SK-N-SH (cell line): Measurements from ENCODE around the gene DNAJC9. TPM values are rescaled to one million over a fixed set of nuclear protein-coding genes. Genes with fewer than 3 reads are reported as not detected.
"Not testable (repeated sequence)": the region's sequence is repeated elsewhere in the genome, so short reads cannot be mapped to it uniquely, and the experiment has no call there.

ENCODE experiments used
- CTCF ChIA-PET: fragments of 300-600, 350-600 bp; formaldehyde crosslinking; extraction: SDS; loops from one replicate; lab custom pipeline; 2021; lab: Yijun Ruan, JAX
- POLR2A ChIA-PET: fragments of 350-600 bp; sonication (Branson Sonifier 250); formaldehyde crosslinking; extraction: SDS; loops from one replicate; lab custom pipeline; 2020; ENCODE audit warnings: antibody characterized with exemption, inconsistent platforms; lab: Yijun Ruan, JAX
- DNase-seq: peaks from one replicate; pipeline ENCODE4 v3.0.0; 2012
- H2AFZ ChIP-seq: fragments of 200-600 bp; sonication (generic); 2 replicates; pipeline ENCODE4 v1.8.1; 2016; ENCODE audit warnings: antibody characterized with exemption, mild to moderate bottlenecking, low read depth
- H3F3A ChIP-seq: fragments of 200-600 bp; sonication (generic); replicated peaks from 2 replicates; pipeline ENCODE3; 2016; ENCODE audit warnings: antibody characterized with exemption, mild to moderate bottlenecking; ENCODE audit not compliant: insufficient read depth
- H3K27ac ChIP-seq, 2 experiments: fragments of 200-500 bp in 1 of 2; fragments of 200-600 bp in 1 of 2; sonication (Bioruptor generic) in 1 of 2; sonication (generic), shearing (Covaris generic) in 1 of 2; 2 replicates each; pipeline versions ENCODE4 v1.5.1 to v1.6.1; 2014 to 2016; ENCODE audit warnings: low read depth in 2 of 2, inconsistent platforms in 1 of 2, low read length in 1 of 2, mild to moderate bottlenecking in 1 of 2, mixed read lengths in 1 of 2
- H3K27me3 ChIP-seq: fragments of 200-600 bp; sonication (generic), shearing (Covaris generic); 2 replicates; pipeline ENCODE4 v1.6.1; 2016; ENCODE audit warnings: mixed run types; ENCODE audit not compliant: insufficient read depth
- H3K36me3 ChIP-seq, 2 experiments: fragments of 200-500 bp in 1 of 2; fragments of 200-600 bp in 1 of 2; sonication (Bioruptor generic) in 1 of 2; sonication (generic) in 1 of 2; replicated peaks in 1 of 2; 2 replicates each; pipeline versions ENCODE3 to v1.5.1; 2014 to 2016; ENCODE audit warnings: low read length in 1 of 2, mild to moderate bottlenecking in 1 of 2; ENCODE audit not compliant: insufficient read depth in 2 of 2, control insufficient read depth in 1 of 2
- H3K4me1 ChIP-seq, 2 experiments: fragments of 200-500 bp in 1 of 2; fragments of 200-600 bp in 1 of 2; sonication (Bioruptor generic) in 1 of 2; sonication (generic), shearing (Covaris generic) in 1 of 2; 2 replicates each; pipeline versions ENCODE4 v1.5.1 to v1.6.1; 2014 to 2016; ENCODE audit warnings: low read depth in 1 of 2, low read length in 1 of 2, mixed run types in 1 of 2; ENCODE audit not compliant: insufficient read depth in 2 of 2, control insufficient read depth in 1 of 2
- H3K4me2 ChIP-seq: fragments of 200-600 bp; sonication (generic), shearing (Covaris generic); 2 replicates; pipeline ENCODE4 v1.6.1; 2017; ENCODE audit warnings: mixed run types
- H3K4me3 ChIP-seq, 2 experiments: fragments of 200-500 bp in 1 of 2; fragments of 200-600 bp in 1 of 2; sonication (Bioruptor generic) in 1 of 2; sonication (generic), shearing (Covaris generic) in 1 of 2; 2 replicates each; pipeline versions ENCODE4 v1.5.1 to v1.8.1; 2014 to 2016; ENCODE audit warnings: low read depth in 2 of 2, inconsistent platforms in 1 of 2, low read length in 1 of 2, mild to moderate bottlenecking in 1 of 2, mixed read lengths in 1 of 2, moderate library complexity in 1 of 2
- H3K79me2 ChIP-seq: fragments of 200-600 bp; sonication (generic); 2 replicates; pipeline ENCODE4 v1.8.1; 2017; ENCODE audit warnings: mild to moderate bottlenecking; ENCODE audit not compliant: insufficient read depth
- H3K9ac ChIP-seq: fragments of 200-600 bp; sonication (generic); 2 replicates; pipeline ENCODE4 v1.6.1; 2017; ENCODE audit warnings: mixed run types
- H3K9me2 ChIP-seq: fragments of 200-600 bp; sonication (generic); 2 replicates; pipeline ENCODE4 v1.6.1; 2017; ENCODE audit warnings: mixed run types
- H3K9me3 ChIP-seq: fragments of 200-600 bp; sonication (generic); 2 replicates; pipeline ENCODE4 v1.6.1; 2017; ENCODE audit warnings: mixed run types, mild to moderate bottlenecking, moderate library complexity
- H4K20me1 ChIP-seq: fragments of 200-600 bp; sonication (generic); 2 replicates; pipeline ENCODE4 v1.6.1; 2017; ENCODE audit warnings: mild to moderate bottlenecking, mixed run types; ENCODE audit not compliant: insufficient read depth
- FOSL2 ChIP-seq: IDR thresholded peaks from 2 replicates; pipeline ENCODE4 v1.4.0; 2012; ENCODE audit warnings: low read depth, mild to moderate bottlenecking, moderate library complexity, borderline replicate concordance
- FOXJ3 ChIP-seq: sonication (generic); formaldehyde crosslinking; IDR thresholded peaks from 2 replicates; pipeline ENCODE4 v1.5.1; 2020; ENCODE audit warnings: mild to moderate bottlenecking, missing genetic modification reagents
- IRF3 ChIP-seq: fragments of 150-350 bp; IDR thresholded peaks from 2 replicates; pipeline ENCODE4 v1.6.1; 2016; ENCODE audit warnings: mild to moderate bottlenecking, low read depth, low read length
- JUND ChIP-seq: IDR thresholded peaks from 2 replicates; pipeline ENCODE4 v1.4.0; 2012
- MEF2A ChIP-seq: IDR thresholded peaks from 2 replicates; pipeline ENCODE4 v1.4.0; 2012; ENCODE audit warnings: low read depth, borderline replicate concordance
- MXI1 ChIP-seq: IDR thresholded peaks from 2 replicates; pipeline ENCODE4 v1.6.1; 2012; ENCODE audit warnings: mild to moderate bottlenecking, low read depth, low read length, improper control_type of control experiment
- NFIC ChIP-seq: IDR thresholded peaks from 2 replicates; pipeline ENCODE4 v1.4.0; 2012; ENCODE audit warnings: borderline replicate concordance
- NRF1 ChIP-seq: IDR thresholded peaks from 2 replicates; pipeline ENCODE4 v1.6.1; 2012; ENCODE audit warnings: low read depth, mild to moderate bottlenecking, low read length
- RAD21 ChIP-seq: IDR thresholded peaks from 2 replicates; pipeline ENCODE4 v1.6.1; 2012; ENCODE audit warnings: mild to moderate bottlenecking, low read length
- RCOR1 ChIP-seq: fragments of 150-350 bp; IDR thresholded peaks from 2 replicates; pipeline ENCODE4 v1.6.1; 2017; ENCODE audit warnings: antibody characterized with exemption, low read length
- USF1 ChIP-seq: IDR thresholded peaks from 2 replicates; pipeline ENCODE4 v1.4.0; 2012; ENCODE audit warnings: low read depth, borderline replicate concordance
- WGBS: methylation state at CpG from one replicate; pipeline ENCODE4 v1.1.6; 2017; ENCODE audit warnings: low lambda C conversion rate; 5-methylcytosine and 5-hydroxymethylcytosine counted together
- polyA plus RNA-seq, 3 experiments: library from polyadenylated mRNA; depleted of rRNA; stranded (reverse); fragments of >200 nt; gene quantifications; 2 replicates each; pipeline ENCODE4 v1.2.3, GENCODE V29; 2012
- TF ChIP-seq, protein P1 (sequence below): fragments of 200-600 bp; sonication (generic); IDR thresholded peaks from 2 replicates; pipeline ENCODE4 v1.6.1; 2017; ENCODE audit warnings: antibody characterized with exemption, mild to moderate bottlenecking, moderate library complexity
- TF ChIP-seq, protein P2 (sequence below): IDR thresholded peaks from 2 replicates; pipeline ENCODE4; 2012

DNAJC9 gene
- polyA plus RNA-seq, 1 of the 3 experiments (the other 2 are of a cell fraction), result 23.9 TPM

GRCh38 chr10:73258612-73259011, 11.6 kb upstream of the DNAJC9 start:
- H3K9me3 ChIP-seq, H3K4me3 ChIP-seq, H3F3A ChIP-seq, DNase-seq, H3K27me3 ChIP-seq, H3K9ac ChIP-seq, H3K4me1 ChIP-seq, H4K20me1 ChIP-seq, H3K9me2 ChIP-seq, H3K27ac ChIP-seq, H3K36me3 ChIP-seq, H2AFZ ChIP-seq, H3K4me2 ChIP-seq, POLR2A ChIA-PET: not testable (repeated sequence)
- H3K79me2 ChIP-seq, result peaks cover 13% of the 10 kb centered on the region
- CTCF ChIA-PET, result interaction anchor here (1.3 kb wide), 1 partner anchor 385 kb away, joined by 3 read pairs; no protein-coding TSS in a partner anchor
- 89% methylated on average over 10 of the region's 10 CpGs for WGBS

GRCh38 chr10:73253225-73253555, 6.1 kb upstream of the DNAJC9 start:
- Histone ChIP-seq H3K79me2 (peaks cover 64% of the 10 kb centered on the region), H3K4me2 (peak overlapping the region; percentile 99), H3K27ac (peak overlapping the region; percentile 90 to 93), H3K9me2 (no peaks in the 10 kb centered on the region), H4K20me1 (no peaks in the 10 kb centered on the region), H3K9me3 (no peaks in the 10 kb centered on the region)
- no peak for DNase-seq
- CTCF ChIA-PET, result interaction anchor here (0.9 to 2.8 kb wide), 3 partner anchors 11 to 382 kb away, joined by 3 to 17 read pairs (median 4); no protein-coding TSS in a partner anchor
- no peak for TF ChIP-seq USF1
- TF ChIP-seq, all 33 proteins: peak for 0
- Histone ChIP-seq H3K4me3 (peak overlapping the region; percentile 87 to 94), H3K9ac (peak overlapping the region; percentile 99), H3K27me3 (no peaks in the 10 kb centered on the region), H3F3A (peaks cover 16% of the 10 kb centered on the region), H3K4me1 (peaks cover 9 to 18% of the 10 kb centered on the region in 2 experiments; a peak in 3 of 4 replicates), H2AFZ (peak overlapping the region; percentile 91), H3K36me3 (peaks cover 15 to 23% of the 10 kb centered on the region in 2 experiments)
- POLR2A ChIA-PET, result interaction anchor here (1.5 kb wide), 1 partner anchor 8 kb away, joined by 3 read pairs; no protein-coding TSS in a partner anchor
- 4% methylated on average over 4 of the region's 4 CpGs for WGBS

- peaks cover 70% of the 10 kb centered on the region for H3K79me2 ChIP-seq
- TF ChIP-seq NRF1 (no peak), MXI1 (peak; percentile 94; the same call in 1 of the 2 replicates), NFIC (no peak), RAD21 (no peak), IRF3 (no peak), JUND (peak; percentile 40), FOXJ3 (CRISPR knock-in tag) (no peak), USF1 (peak; percentile 28; the same call in 1 of the 2 replicates), FOSL2 (peak; percentile 62; the same call in 1 of the 2 replicates), RCOR1 (peak; percentile 46; the same call in 1 of the 2 replicates), MEF2A (no peak)
- TF ChIP-seq, protein P1, sequence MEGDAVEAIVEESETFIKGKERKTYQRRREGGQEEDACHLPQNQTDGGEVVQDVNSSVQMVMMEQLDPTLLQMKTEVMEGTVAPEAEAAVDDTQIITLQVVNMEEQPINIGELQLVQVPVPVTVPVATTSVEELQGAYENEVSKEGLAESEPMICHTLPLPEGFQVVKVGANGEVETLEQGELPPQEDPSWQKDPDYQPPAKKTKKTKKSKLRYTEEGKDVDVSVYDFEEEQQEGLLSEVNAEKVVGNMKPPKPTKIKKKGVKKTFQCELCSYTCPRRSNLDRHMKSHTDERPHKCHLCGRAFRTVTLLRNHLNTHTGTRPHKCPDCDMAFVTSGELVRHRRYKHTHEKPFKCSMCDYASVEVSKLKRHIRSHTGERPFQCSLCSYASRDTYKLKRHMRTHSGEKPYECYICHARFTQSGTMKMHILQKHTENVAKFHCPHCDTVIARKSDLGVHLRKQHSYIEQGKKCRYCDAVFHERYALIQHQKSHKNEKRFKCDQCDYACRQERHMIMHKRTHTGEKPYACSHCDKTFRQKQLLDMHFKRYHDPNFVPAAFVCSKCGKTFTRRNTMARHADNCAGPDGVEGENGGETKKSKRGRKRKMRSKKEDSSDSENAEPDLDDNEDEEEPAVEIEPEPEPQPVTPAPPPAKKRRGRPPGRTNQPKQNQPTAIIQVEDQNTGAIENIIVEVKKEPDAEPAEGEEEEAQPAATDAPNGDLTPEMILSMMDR, result no peak
- TF ChIP-seq, protein P2, sequence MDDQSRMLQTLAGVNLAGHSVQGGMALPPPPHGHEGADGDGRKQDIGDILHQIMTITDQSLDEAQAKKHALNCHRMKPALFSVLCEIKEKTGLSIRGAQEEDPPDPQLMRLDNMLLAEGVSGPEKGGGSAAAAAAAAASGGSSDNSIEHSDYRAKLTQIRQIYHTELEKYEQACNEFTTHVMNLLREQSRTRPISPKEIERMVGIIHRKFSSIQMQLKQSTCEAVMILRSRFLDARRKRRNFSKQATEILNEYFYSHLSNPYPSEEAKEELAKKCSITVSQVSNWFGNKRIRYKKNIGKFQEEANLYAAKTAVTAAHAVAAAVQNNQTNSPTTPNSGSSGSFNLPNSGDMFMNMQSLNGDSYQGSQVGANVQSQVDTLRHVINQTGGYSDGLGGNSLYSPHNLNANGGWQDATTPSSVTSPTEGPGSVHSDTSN, result 0 out of 2 replicates have a peak, but pooled peaks have one; percentile 11
Observed at GRCh38 chr10:73252445-73253224, 5.6 kb upstream of the DNAJC9 start, which contains the start of gene MRPS16. TSS of gene MRPS16 (minus strand) at chr10:73252644. CDS start at chr10:73252482, 162 bp downstream.

More at GRCh38 chr10:73252445-73253224, 5.6 kb upstream of the DNAJC9 start, which contains the start of gene MRPS16:
- ChIA-PET POLR2A (interaction anchor here (1.2 to 1.7 kb wide), 3 partner anchors 9 to 395 kb away, joined by 3 to 5 read pairs (median 4); partner anchors contain the start of gene ANXA7), CTCF (interaction anchor here (0.9 to 2.8 kb wide), 4 partner anchors 12 to 383 kb away, joined by 3 to 17 read pairs (median 4); partner anchors contain the start of gene ANXA7)
- WGBS, result under 1% methylated on average over 39 of the region's 51 CpGs
- DNase-seq, result peak; percentile 92
- H3K27me3 ChIP-seq, result no peaks in the 10 kb centered on the region
- no peaks in the 10 kb centered on the region for H3K9me2 ChIP-seq
- no peaks in the 10 kb centered on the region for H3K9me3 ChIP-seq
- H3K9ac ChIP-seq, result peak within 1 kb of the TSS; percentile 99
- H3K4me1 ChIP-seq, result peaks cover 14 to 21% of the 10 kb centered on the region in 2 experiments; a peak in 3 of 4 replicates
- peak within 1 kb of the TSS; percentile 91 for H2AFZ ChIP-seq
- peaks cover 20 to 23% of the 10 kb centered on the region in 2 experiments for H3K36me3 ChIP-seq
- peak within 1 kb of the TSS; percentile 99 for H3K4me2 ChIP-seq
- peak within 1 kb of the TSS; percentile 87 to 94 for H3K4me3 ChIP-seq
- peak within 1 kb of the TSS; percentile 90 to 93 for H3K27ac ChIP-seq
- H3F3A ChIP-seq, result peaks cover 19% of the 10 kb centered on the region
- no peaks in the 10 kb centered on the region for H4K20me1 ChIP-seq
